ENCODE results near the gene ANKS1A. TPM values are rescaled to one million over a fixed set of nuclear protein-coding genes. Genes with fewer than 3 reads are reported as not detected.

Gene ANKS1A
- total RNA-seq, 1 experiment from 2014 or later, result 24.0 TPM

DNA sequence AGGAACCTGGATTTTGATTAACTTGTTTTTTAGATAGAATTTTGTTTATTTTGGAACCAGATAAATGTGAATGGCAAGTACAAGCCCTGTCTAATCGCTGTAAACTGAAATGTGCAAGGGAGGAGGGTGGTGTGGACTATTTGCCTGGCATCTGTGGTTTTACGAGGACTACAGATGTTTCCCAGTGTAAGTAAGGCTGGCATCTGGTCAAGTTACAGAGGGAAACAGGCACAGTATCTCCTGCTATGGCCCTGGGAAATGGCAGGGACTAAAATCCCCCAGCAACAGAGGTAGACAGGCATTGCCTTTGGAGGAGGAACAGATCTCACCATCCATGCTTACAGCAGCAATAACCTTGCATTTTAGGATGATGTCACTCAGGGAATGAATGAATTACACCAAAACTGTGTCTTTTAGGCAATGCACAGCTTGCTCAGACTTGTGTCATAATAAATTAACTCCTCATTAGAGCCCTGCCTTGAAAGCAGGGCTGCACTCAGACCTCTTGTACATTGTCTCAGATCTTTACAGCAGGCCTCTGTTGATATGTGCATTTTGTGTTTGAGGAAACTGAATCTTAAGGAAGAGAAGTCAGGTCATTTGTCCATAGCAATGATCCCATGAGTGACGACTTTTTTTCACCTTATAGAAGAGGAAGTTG, 155.8 kb downstream of the ANKS1A start:
- intact Hi-C loops (cut with micrococcal nuclease; ENCODE audit: unreplicated experiment), result loop anchor here (5.0 kb wide), 1 partner anchor 58 kb away; no protein-coding TSS in a partner anchor
- Histone ChIP-seq H3K4me1 (peaks cover 11% of the 10 kb centered on the region), H3K27me3 (replicated peaks; ENCODE audit: control insufficient read depth, insufficient read depth, low read length) (no peaks in the 10 kb centered on the region), H3K9me3 (no peaks in the 10 kb centered on the region), H3K4me3 (ENCODE audit: low read depth, low read length) (no peak overlapping the region), H3K36me3 (ENCODE audit: control insufficient read depth, insufficient read depth, low read length) (no peaks in the 10 kb centered on the region; the same call in 1 of the 2 replicates)
- Mint-ChIP-seq H3K9me3 (ENCODE audit: unreplicated experiment) (no peaks in the 10 kb centered on the region), H3K4me3 (ENCODE audit: unreplicated experiment) (no peak overlapping the region), H3K27me3 (ENCODE audit: insufficient read depth, unreplicated experiment) (no peaks in the 10 kb centered on the region), H3K36me3 (ENCODE audit: insufficient read depth, unreplicated experiment) (peaks cover 21% of the 10 kb centered on the region), H3K4me1 (ENCODE audit: low read depth, unreplicated experiment) (peaks cover 12% of the 10 kb centered on the region), H3K27ac (ENCODE audit: unreplicated experiment) (no peak overlapping the region)
- CTCF ChIA-PET, result no interaction called here
- no peak for DNase-seq
- no TSS peak for BruUV-seq (replicated peaks)
- TF ChIP-seq, protein P1, sequence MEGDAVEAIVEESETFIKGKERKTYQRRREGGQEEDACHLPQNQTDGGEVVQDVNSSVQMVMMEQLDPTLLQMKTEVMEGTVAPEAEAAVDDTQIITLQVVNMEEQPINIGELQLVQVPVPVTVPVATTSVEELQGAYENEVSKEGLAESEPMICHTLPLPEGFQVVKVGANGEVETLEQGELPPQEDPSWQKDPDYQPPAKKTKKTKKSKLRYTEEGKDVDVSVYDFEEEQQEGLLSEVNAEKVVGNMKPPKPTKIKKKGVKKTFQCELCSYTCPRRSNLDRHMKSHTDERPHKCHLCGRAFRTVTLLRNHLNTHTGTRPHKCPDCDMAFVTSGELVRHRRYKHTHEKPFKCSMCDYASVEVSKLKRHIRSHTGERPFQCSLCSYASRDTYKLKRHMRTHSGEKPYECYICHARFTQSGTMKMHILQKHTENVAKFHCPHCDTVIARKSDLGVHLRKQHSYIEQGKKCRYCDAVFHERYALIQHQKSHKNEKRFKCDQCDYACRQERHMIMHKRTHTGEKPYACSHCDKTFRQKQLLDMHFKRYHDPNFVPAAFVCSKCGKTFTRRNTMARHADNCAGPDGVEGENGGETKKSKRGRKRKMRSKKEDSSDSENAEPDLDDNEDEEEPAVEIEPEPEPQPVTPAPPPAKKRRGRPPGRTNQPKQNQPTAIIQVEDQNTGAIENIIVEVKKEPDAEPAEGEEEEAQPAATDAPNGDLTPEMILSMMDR (IDR thresholded peaks at IDR 0.05; ENCODE audit: insufficient read depth in 1 of 2, low read depth in 1 of 2, low read length in 1 of 2, severe bottlenecking in 1 of 2, unreplicated experiment in 1 of 2), result no peak
- POLR2A ChIA-PET, result no interaction called here

DNA sequence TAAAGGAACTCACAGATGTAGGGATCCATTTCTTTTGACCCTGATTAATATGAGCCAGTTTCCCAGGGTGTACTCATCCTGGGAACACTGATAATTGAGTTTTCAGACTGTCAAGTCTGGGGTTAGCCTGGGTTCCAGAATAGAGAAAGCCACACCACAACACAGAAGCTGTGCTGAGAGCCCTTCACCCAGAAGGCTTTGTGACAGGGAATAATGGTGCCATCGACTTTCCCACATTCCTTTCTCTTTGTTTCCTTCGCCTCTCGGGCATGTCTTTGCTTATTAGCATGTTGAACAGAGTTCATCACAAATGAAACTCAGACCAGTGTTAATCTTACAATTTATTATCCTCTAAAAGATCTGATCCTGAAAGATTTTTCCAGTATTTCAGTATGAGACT, 157.0 kb downstream of the ANKS1A start:
- Histone ChIP-seq H3K36me3 (ENCODE audit: control insufficient read depth, insufficient read depth, low read length) (no peaks in the 10 kb centered on the region; the same call in 1 of the 2 replicates), H3K4me1 (peaks cover 11% of the 10 kb centered on the region), H3K27me3 (replicated peaks; ENCODE audit: control insufficient read depth, insufficient read depth, low read length) (no peaks in the 10 kb centered on the region), H3K4me3 (ENCODE audit: low read depth, low read length) (no peak overlapping the region), H3K9me3 (no peaks in the 10 kb centered on the region)
- no peaks in the 10 kb centered on the region for H3K9me3 Mint-ChIP-seq (ENCODE audit: unreplicated experiment)
- H3K27me3 Mint-ChIP-seq (ENCODE audit: insufficient read depth, unreplicated experiment), result no peaks in the 10 kb centered on the region
- BruUV-seq (replicated peaks), result no TSS peak
- ChIA-PET POLR2A (no interaction called here), CTCF (interaction anchor here (0.6 kb wide), 1 partner anchor 30 kb away, joined by 4 read pairs; no protein-coding TSS in a partner anchor)
- H3K27ac Mint-ChIP-seq (ENCODE audit: unreplicated experiment), result peak overlapping the region; percentile 40
- intact Hi-C loops (cut with micrococcal nuclease; ENCODE audit: unreplicated experiment), result loop anchor here (5.0 kb wide), 1 partner anchor 59 kb away; no protein-coding TSS in a partner anchor
- DNase-seq, result no peak
- H3K4me1 Mint-ChIP-seq (ENCODE audit: low read depth, unreplicated experiment), result peaks cover 12% of the 10 kb centered on the region
- H3K36me3 Mint-ChIP-seq (ENCODE audit: insufficient read depth, unreplicated experiment), result peaks cover 15% of the 10 kb centered on the region
- TF ChIP-seq, protein P1 (IDR thresholded peaks at IDR 0.05; ENCODE audit: insufficient read depth in 1 of 2, low read depth in 1 of 2, low read length in 1 of 2, severe bottlenecking in 1 of 2, unreplicated experiment in 1 of 2), result no peak
- H3K4me3 Mint-ChIP-seq (ENCODE audit: unreplicated experiment), result no peak overlapping the region

DNA sequence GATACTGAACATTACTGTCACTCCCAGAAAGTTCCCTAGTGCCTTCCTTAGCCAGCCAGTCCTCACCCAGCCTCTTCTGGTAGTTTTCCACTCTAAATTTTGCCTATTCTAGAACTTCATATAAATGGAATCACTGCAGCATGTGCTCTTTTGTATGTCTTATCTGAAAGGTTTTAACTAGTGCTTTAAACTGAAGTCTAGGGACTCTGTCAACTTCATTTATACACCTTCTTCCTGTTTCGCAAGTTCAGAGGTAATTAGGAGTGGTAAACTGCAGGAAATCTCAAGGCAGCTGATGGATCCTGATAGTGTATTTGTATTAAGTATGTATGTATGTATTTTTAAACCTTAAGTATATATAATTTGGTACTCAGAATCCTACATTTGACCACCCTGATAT, 157.8 kb downstream of the ANKS1A start:
- DNase-seq, result no peak
- Mint-ChIP-seq H3K9me3 (ENCODE audit: unreplicated experiment) (no peaks in the 10 kb centered on the region), H3K4me3 (ENCODE audit: unreplicated experiment) (no peak overlapping the region), H3K36me3 (ENCODE audit: insufficient read depth, unreplicated experiment) (peaks cover 15% of the 10 kb centered on the region), H3K27ac (ENCODE audit: unreplicated experiment) (peak overlapping the region; percentile 40), H3K27me3 (ENCODE audit: insufficient read depth, unreplicated experiment) (no peaks in the 10 kb centered on the region), H3K4me1 (ENCODE audit: low read depth, unreplicated experiment) (peaks cover 12% of the 10 kb centered on the region)
- ChIA-PET CTCF (no interaction called here), POLR2A (no interaction called here)
- no peaks in the 10 kb centered on the region for H3K9me3 ChIP-seq
- BruUV-seq (replicated peaks), result no TSS peak
- intact Hi-C loops (cut with micrococcal nuclease; ENCODE audit: unreplicated experiment), result loop anchor here (5.0 kb wide), 1 partner anchor 60 kb away; no protein-coding TSS in a partner anchor
- TF ChIP-seq, protein P1 (IDR thresholded peaks at IDR 0.05; ENCODE audit: insufficient read depth in 1 of 2, low read depth in 1 of 2, low read length in 1 of 2, severe bottlenecking in 1 of 2, unreplicated experiment in 1 of 2), result no peak
- no peaks in the 10 kb centered on the region; the same call in none of the 2 replicates for H3K36me3 ChIP-seq (ENCODE audit: control insufficient read depth, insufficient read depth, low read length)
- no peaks in the 10 kb centered on the region for H3K27me3 ChIP-seq (replicated peaks; ENCODE audit: control insufficient read depth, insufficient read depth, low read length)
- peaks cover 11% of the 10 kb centered on the region for H3K4me1 ChIP-seq
- H3K4me3 ChIP-seq (ENCODE audit: low read depth, low read length), result no peak overlapping the region
